ENCODE data around the gene GABRG3. TPM values are rescaled to one million over a fixed set of nuclear protein-coding genes. Genes with fewer than 3 reads are reported as not detected.

Gene GABRG3
- total RNA-seq, 1 donor from 2014 or later: not detected

DNA sequence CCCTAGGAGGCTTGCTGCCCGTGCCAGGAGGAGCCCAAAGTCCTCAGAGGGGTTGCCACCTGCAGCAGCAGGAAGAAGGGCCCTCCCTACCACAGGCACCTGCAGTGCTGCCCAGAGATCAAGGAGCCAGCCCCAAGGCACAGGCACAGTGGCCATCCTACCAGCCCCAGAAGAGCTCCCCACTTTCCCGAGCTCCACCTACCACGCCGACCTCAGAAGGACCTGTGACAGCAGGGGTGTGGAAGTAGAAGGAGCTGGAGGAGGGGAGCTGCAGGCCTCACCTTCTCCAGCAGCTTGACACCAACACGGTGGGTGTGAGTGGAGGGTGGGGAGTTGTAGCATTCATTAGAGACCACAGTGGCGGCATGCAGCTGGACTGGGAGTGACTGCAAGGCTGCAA is 485.8 kb downstream of the GABRG3 start:
- intact Hi-C loops (cut with micrococcal nuclease): no loop called here

- intact Hi-C loops (cut with micrococcal nuclease): no loop called here
Observed at GRCh38 chr15:27457766-27458165, 486.8 kb downstream of the GABRG3 start.

GRCh38 chr15:27458345-27459084 is 487.5 kb downstream of the GABRG3 start:
- intact Hi-C loops (cut with micrococcal nuclease): no loop called here

DNA sequence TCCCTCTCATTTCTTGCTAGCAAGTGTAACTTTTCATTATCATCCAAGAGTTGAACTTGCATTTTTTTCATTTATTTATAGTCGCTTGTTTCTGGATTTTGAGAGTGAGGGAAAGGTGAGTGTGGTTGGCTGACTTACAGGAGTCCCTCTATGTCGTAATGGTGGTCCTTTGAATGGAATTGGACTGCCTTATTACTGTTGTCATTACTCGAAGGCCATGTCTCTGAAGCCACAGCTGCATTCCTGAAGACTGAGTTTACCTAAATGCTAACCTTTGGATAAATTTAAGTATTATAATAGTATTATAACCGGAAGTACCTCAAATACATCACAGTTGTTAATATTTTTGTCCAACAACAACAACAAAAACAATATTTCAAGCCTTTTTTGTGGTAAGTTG is 488.9 kb downstream of the GABRG3 start:
- intact Hi-C loops (cut with micrococcal nuclease): no loop called here

- intact Hi-C loops (cut with micrococcal nuclease): no loop called here
Observed at GRCh38 chr15:27461181-27461580, 490.2 kb downstream of the GABRG3 start.

DNA sequence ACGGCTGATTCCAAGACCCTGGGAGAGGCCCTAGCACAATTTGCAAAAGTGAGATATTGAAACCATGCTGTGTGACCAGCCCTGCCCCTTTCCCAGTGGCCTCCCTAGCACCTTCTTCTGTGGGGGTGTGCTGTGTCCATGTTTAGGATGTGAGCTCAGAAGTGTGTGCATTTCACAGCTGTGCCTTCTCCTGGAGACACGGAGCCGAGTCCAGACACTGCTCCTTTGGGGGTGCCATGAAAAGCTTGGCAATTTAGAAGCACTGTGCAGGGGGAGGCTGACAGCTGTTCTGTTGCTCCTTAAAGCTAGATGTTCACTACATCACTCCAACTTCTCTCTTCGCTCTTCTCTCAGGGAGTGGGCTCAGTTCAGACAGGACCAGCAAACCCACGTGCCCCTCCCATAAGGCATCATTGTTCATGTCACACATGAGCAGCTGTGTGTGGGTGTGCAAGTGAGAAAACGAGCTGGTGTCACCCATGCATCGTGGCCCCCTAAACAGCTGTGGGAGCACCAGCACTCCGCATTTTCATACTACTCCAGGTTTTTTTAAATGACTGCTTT is 492.6 kb downstream of the GABRG3 start:
- intact Hi-C loops (cut with micrococcal nuclease): no loop called here

- intact Hi-C loops (cut with micrococcal nuclease): no loop called here
Observed at GRCh38 chr15:27464941-27465612, 494.1 kb downstream of the GABRG3 start.

- intact Hi-C loops (cut with micrococcal nuclease): no loop called here
Observed at GRCh38 chr15:27466758-27467157, 495.8 kb downstream of the GABRG3 start.

DNA sequence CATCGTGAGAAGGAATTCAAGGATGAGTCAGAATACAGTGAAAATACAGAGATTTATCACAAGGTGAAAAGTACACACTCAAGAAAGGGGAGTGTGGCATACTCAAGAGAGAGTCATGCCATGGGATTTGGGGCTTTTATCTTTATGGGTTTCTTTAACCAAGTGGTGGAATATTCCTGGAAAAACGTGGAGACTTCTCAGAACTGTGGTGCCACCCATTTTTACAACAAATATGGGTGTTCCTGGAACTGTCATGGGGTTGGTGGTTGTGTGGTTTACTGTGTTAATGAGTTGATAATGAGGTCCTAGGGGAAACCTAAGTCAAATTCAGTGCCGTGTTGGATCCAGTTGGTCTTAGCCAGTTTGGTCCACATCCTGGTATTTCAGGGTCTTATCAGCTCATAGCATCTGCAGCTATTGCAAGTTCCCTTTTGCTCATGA is 497.2 kb downstream of the GABRG3 start:
- intact Hi-C loops (cut with micrococcal nuclease): no loop called here

GRCh38 chr15:27473845-27474244 is 502.9 kb downstream of the GABRG3 start:
- intact Hi-C loops (cut with micrococcal nuclease): loop anchor here (5.0 kb wide), 1 partner anchor 48 kb away; no protein-coding TSS in a partner anchor

DNA sequence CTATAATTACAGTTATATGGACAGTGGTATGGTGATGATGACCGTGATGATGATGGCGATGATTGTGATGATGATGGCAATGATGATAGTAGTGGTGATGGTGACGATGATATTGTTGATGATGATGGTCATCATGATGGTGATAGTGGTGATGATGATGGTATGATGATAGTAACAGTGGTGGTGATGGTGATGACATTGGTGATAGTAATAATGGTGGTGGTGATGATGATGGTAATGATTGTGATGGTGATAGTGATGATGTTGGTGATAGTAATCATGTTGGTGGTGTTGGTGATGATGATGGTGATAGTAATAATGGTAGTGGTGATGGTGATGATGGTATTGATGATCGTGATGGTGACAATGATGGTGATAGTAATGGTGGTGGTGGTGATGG is 504.4 kb downstream of the GABRG3 start:
- intact Hi-C loops (cut with micrococcal nuclease): no loop called here

GRCh38 chr15:27479296-27480140 is 508.5 kb downstream of the GABRG3 start:
- intact Hi-C loops (cut with micrococcal nuclease): no loop called here

GRCh38 chr15:27480141-27480530 is 509.2 kb downstream of the GABRG3 start:
- intact Hi-C loops (cut with micrococcal nuclease): no loop called here

GRCh38 chr15:27480642-27481041 is 509.7 kb downstream of the GABRG3 start:
- intact Hi-C loops (cut with micrococcal nuclease): no loop called here

- intact Hi-C loops (cut with micrococcal nuclease): no loop called here
Observed at GRCh38 chr15:27481768-27482167, 510.8 kb downstream of the GABRG3 start.

GRCh38 chr15:27482287-27482686 is 511.3 kb downstream of the GABRG3 start:
- intact Hi-C loops (cut with micrococcal nuclease): no loop called here

- intact Hi-C loops (cut with micrococcal nuclease): no loop called here
Observed at GRCh38 chr15:27483124-27483523, 512.1 kb downstream of the GABRG3 start.

DNA sequence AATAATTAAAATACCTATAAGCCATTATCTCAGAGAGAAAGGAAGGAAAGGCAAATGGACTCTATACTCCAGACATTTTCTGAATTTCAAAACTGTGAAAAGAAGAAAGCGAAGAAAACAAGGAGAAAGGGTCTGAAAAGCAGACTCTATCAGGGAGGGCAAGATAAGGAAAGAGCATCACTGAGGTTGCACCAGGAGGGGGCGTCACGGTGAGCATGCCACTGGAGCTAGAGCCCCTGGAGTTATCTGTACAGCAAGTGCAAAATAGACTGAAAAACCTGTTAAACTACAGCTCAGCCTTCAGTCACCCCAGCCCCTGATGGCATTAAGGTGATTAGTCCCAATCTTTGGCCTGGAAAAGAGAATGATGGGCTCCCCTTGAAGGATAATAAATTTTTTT is 514.3 kb downstream of the GABRG3 start:
- intact Hi-C loops (cut with micrococcal nuclease): no loop called here

DNA sequence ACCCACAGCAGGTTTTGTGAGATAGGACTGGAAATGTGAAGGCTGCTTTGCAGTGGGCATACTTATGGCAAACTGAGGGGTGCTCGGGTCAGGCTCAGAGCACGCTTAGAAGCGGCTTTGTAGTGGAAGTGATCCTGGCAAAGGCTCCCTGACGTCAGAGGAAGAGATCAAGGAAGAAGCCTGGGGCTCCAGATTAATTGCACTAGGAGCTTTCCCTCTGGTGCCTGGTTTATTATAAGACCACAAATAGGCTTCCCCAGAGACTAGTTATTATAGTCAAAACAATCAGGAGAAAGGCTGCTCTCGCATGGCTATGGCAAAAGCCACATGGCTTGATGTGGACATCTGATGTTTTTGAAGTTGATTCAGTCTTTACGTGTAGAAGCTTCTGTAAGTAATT is 515.1 kb downstream of the GABRG3 start:
- intact Hi-C loops (cut with micrococcal nuclease): no loop called here

GRCh38 chr15:27486683-27487647 is 516.0 kb downstream of the GABRG3 start:
- intact Hi-C loops (cut with micrococcal nuclease): no loop called here
